C4-2B (cell line): ENCODE measurements around the gene SNX25.
"Not testable (repeated sequence)": the region's sequence is repeated elsewhere in the genome, so short reads cannot be mapped to it uniquely, and the experiment has no call there.

Experiments
- H3K27ac ChIP-seq: fragments of 450-650 bp; 2 replicates; pipeline ENCODE4 v1.5.1; 2017
- CTCF ChIP-seq: fragments of 450-650 bp; conservative IDR thresholded peaks from 2 replicates; pipeline ENCODE4 v1.5.1; 2017; ENCODE audit warnings: mild to moderate bottlenecking
- ZFX ChIP-seq: fragments of 450-650 bp; IDR thresholded peaks from 2 replicates; pipeline ENCODE4 v1.6.1; 2017

SNX25 gene

GRCh38 chr4:185186769-185187168 is 22.6 kb upstream of the SNX25 start:
- no peak for TF ChIP-seq CTCF
- TF ChIP-seq ZFX, result no peak
- H3K27ac ChIP-seq, result no peak overlapping the region

- no peak overlapping the region for H3K27ac ChIP-seq
- TF ChIP-seq ZFX (no peak), CTCF (no peak)
Observed at GRCh38 chr4:185189606-185190305, 19.6 kb upstream of the SNX25 start.

DNA sequence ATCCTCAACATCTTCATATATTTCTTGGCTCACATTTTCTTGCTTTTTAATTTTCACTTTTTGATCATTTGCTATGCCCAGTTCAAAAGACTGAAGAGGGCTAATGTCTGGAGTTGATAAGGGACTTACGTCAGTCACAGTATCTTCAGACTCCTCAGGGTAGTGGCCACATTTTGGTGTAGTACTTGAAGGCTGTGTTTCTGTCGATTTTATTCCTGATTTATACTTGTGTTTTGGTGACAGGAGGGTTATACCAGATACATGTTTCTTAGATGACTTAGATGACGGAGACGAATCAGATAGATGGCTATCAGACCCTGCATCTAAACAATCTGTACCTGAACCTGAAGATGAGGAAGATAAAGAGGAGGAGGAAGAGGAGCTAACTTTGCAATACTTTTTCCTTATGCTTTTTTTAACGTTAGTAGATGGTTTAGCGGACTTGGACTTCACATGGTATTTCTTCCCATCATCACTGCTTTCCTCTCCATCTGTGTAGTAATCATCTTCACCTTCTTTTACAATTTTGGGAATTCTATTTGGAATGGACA is 19.0 kb upstream of the SNX25 start:
- no peak overlapping the region for H3K27ac ChIP-seq
- TF ChIP-seq ZFX, result no peak
- no peak for TF ChIP-seq CTCF

- TF ChIP-seq ZFX, result no peak
- no peak for TF ChIP-seq CTCF
- H3K27ac ChIP-seq, result no peak overlapping the region
Observed at GRCh38 chr4:185192059-185192458, 17.3 kb upstream of the SNX25 start.

- TF ChIP-seq ZFX (no peak), CTCF (no peak)
- no peak overlapping the region for H3K27ac ChIP-seq
Observed at GRCh38 chr4:185194924-185195888, 14.2 kb upstream of the SNX25 start.

DNA sequence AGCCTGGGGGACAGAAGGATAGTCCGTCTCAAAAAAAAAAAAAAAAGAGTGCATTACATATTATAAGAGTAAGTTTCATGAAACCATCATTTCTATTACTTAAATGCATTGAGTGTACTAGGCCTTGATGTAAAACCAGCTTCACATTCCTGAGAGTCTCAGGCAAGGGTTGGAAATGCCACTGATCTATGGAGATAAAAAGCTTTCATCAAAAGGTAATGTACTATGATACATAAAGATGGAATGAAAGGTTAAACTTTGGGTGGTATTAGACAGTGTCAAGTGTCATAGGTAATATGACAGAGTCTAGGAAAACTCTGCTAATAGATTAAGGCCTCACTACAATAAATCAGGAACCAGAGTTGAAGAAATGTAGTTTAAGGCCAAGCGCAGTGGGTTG is 13.0 kb upstream of the SNX25 start:
- H3K27ac ChIP-seq, result no peak overlapping the region
- TF ChIP-seq ZFX, result no peak
- no peak for TF ChIP-seq CTCF

- not testable (repeated sequence) for H3K27ac ChIP-seq
Observed at GRCh38 chr4:185198189-185198588, 11.2 kb upstream of the SNX25 start.
